Neural cell (in vitro differentiated cells): ENCODE results near the gene CALY.

ENCODE experiments used
- EP300 ChIP-seq: fragments of 450-650 bp; conservative IDR thresholded peaks from 2 replicates; pipeline ENCODE4 v1.6.1; 2014; ENCODE audit warnings: antibody characterized with exemption, mild to moderate bottlenecking, moderate library complexity; ENCODE audit not compliant: poor library complexity, severe bottlenecking
- EZH2 ChIP-seq: fragments of 200-600, 300-800 bp; shearing (Covaris generic), sonication (generic); IDR thresholded peaks from 2 replicates; pipeline ENCODE4 v1.6.1; 2014; ENCODE audit warnings: antibody characterized with exemption, low read length, borderline replicate concordance, mild to moderate bottlenecking; ENCODE audit not compliant: insufficient read depth, poor library complexity, severe bottlenecking
- POLR2AphosphoS5 ChIP-seq: IDR thresholded peaks from 2 replicates; pipeline ENCODE4 v1.6.1; 2012
- SMC3 ChIP-seq: fragments of 450-650 bp; conservative IDR thresholded peaks from 2 replicates; pipeline ENCODE4 v1.6.1; 2014; ENCODE audit warnings: antibody characterized with exemption, mild to moderate bottlenecking, moderate library complexity; ENCODE audit not compliant: poor library complexity
- TAF1 ChIP-seq: IDR thresholded peaks from 2 replicates; pipeline ENCODE4 v1.6.1; 2012; ENCODE audit warnings: low read depth
- TF ChIP-seq, protein P1 (sequence below): fragments of 450-650 bp; IDR thresholded peaks from 2 replicates; pipeline ENCODE4 v1.5.1; 2014; ENCODE audit warnings: antibody characterized with exemption, mild to moderate bottlenecking, moderate library complexity; ENCODE audit not compliant: poor library complexity, severe bottlenecking
- TF ChIP-seq, protein P2 (sequence below): IDR thresholded peaks from 2 replicates; pipeline ENCODE4 v1.6.1; 2012; ENCODE audit warnings: borderline replicate concordance

DNA sequence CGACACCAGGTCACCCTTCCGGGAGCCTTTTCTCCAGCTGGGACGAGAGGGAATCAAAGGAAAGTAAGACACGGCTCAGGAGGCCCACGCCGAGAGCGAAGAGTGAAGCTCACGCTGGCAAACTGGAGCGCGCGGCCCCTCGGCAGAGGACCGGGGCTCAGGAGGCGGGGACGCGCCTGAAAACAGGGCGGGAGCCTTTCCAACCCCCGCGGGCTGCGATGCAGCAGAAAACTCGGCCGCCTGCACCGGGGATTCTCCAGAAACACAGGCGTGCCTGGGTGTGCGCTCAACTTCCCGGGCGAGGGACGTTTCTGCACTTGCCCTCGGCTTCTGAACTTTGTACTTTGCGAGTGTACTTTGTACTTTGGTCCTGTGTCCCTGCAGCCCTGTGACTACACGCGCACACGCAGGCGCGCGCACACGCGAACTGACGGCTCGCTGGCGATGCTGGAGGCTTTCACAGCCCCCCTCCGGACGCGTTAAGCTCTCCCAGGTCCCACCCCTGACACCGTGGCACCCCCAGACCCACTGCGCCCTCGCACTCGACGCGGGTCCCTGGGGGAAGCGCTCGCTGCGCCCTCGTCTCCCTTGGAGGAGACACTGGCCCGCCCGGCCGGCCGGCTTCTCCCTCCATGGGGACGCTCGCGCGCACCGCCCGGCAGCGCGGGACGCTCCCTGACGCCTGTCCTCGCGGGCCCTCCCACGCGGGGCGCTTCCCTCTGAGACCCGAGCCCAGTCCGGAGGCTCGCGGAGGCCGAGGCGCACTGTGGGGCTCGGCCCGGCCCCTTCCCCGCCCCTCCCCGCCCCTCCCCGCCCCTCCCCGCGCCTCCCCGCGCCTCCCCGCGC, 41.8 kb upstream of the CALY start:
- TF ChIP-seq, protein P1, sequence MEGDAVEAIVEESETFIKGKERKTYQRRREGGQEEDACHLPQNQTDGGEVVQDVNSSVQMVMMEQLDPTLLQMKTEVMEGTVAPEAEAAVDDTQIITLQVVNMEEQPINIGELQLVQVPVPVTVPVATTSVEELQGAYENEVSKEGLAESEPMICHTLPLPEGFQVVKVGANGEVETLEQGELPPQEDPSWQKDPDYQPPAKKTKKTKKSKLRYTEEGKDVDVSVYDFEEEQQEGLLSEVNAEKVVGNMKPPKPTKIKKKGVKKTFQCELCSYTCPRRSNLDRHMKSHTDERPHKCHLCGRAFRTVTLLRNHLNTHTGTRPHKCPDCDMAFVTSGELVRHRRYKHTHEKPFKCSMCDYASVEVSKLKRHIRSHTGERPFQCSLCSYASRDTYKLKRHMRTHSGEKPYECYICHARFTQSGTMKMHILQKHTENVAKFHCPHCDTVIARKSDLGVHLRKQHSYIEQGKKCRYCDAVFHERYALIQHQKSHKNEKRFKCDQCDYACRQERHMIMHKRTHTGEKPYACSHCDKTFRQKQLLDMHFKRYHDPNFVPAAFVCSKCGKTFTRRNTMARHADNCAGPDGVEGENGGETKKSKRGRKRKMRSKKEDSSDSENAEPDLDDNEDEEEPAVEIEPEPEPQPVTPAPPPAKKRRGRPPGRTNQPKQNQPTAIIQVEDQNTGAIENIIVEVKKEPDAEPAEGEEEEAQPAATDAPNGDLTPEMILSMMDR = no peak
- TF ChIP-seq EP300 (no peak), SMC3 (no peak), TAF1 (no peak), EZH2 (no peak), POLR2AphosphoS5 (peak; percentile 27)
- TF ChIP-seq, protein P2, sequence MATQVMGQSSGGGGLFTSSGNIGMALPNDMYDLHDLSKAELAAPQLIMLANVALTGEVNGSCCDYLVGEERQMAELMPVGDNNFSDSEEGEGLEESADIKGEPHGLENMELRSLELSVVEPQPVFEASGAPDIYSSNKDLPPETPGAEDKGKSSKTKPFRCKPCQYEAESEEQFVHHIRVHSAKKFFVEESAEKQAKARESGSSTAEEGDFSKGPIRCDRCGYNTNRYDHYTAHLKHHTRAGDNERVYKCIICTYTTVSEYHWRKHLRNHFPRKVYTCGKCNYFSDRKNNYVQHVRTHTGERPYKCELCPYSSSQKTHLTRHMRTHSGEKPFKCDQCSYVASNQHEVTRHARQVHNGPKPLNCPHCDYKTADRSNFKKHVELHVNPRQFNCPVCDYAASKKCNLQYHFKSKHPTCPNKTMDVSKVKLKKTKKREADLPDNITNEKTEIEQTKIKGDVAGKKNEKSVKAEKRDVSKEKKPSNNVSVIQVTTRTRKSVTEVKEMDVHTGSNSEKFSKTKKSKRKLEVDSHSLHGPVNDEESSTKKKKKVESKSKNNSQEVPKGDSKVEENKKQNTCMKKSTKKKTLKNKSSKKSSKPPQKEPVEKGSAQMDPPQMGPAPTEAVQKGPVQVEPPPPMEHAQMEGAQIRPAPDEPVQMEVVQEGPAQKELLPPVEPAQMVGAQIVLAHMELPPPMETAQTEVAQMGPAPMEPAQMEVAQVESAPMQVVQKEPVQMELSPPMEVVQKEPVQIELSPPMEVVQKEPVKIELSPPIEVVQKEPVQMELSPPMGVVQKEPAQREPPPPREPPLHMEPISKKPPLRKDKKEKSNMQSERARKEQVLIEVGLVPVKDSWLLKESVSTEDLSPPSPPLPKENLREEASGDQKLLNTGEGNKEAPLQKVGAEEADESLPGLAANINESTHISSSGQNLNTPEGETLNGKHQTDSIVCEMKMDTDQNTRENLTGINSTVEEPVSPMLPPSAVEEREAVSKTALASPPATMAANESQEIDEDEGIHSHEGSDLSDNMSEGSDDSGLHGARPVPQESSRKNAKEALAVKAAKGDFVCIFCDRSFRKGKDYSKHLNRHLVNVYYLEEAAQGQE = no peak
